Transverse colon (tissue), 3 donors: ENCODE results near the gene SLC39A11.

Experiments used
- CTCF ChIP-seq, 5 experiments: fragments of 200-600 bp in 3 of 5; fragments of 450-650 bp in 2 of 5; sonication (generic) in 3 of 5; IDR thresholded peaks; 1 replicate in 2 of 5; 2 replicates in 3 of 5; pipeline ENCODE4 v1.5.1; 2016 to 2017; ENCODE audit warnings: antibody characterized with exemption in 5 of 5, inconsistent platforms in 3 of 5, mild to moderate bottlenecking in 2 of 5, moderate library complexity in 1 of 5
- EP300 ChIP-seq: sonication (generic); formaldehyde crosslinking; IDR thresholded peaks from one replicate; pipeline ENCODE4 v1.6.1; 2017; ENCODE audit warnings: antibody characterized with exemption, low read depth
- POLR2A ChIP-seq: fragments of 450-650 bp; IDR thresholded peaks from one replicate; pipeline ENCODE4 v1.6.1; 2016; ENCODE audit warnings: antibody characterized with exemption, mild to moderate bottlenecking, moderate library complexity

- no peak for TF ChIP-seq CTCF (IDR thresholded peaks at IDR 0.05)
- TF ChIP-seq POLR2A = no peak
- no peak for TF ChIP-seq EP300
Observed at GRCh38 chr17:72996791-72997190, 95.7 kb downstream of the SLC39A11 start.
